H1 (cell line): Measurements from ENCODE around the gene C3orf52. TPM values are rescaled to one million over a fixed set of nuclear protein-coding genes. Genes with fewer than 3 reads are reported as not detected.

Experiments
- ATF3 ChIP-seq: IDR thresholded peaks from 2 replicates; pipeline ENCODE4 v1.6.1; 2011; ENCODE audit warnings: low read depth, mild to moderate bottlenecking, low read length; ENCODE audit not compliant: insufficient read depth
- CHD2 ChIP-seq: IDR thresholded peaks from 2 replicates; pipeline ENCODE4 v1.6.1; 2012; ENCODE audit warnings: low read length, improper control_type of control experiment
- SIX5 ChIP-seq: IDR thresholded peaks from 2 replicates; pipeline ENCODE4 v1.6.1; 2011; ENCODE audit warnings: mild to moderate bottlenecking, low read depth, low read length
- TAF1 ChIP-seq: IDR thresholded peaks from 2 replicates; pipeline ENCODE4 v1.6.1; 2011; ENCODE audit warnings: mild to moderate bottlenecking, low read depth, low read length
- TAF7 ChIP-seq: optimal IDR thresholded peaks from 2 replicates; pipeline ENCODE3; 2011; ENCODE audit warnings: low read depth, mild to moderate bottlenecking, inconsistent platforms, low read length, moderate library complexity, borderline replicate concordance
- YY1 ChIP-seq: IDR thresholded peaks from 2 replicates; pipeline ENCODE4 v1.6.1; 2011; ENCODE audit warnings: low read depth, mild to moderate bottlenecking, low read length
- polyA plus RNA-seq, 7 experiments: library from polyadenylated mRNA; depleted of rRNA in 3 of 7; stranded (reverse) in 5 of 7; unstranded in 2 of 7; fragments of >200 nt in 5 of 7; fragments of 200-250 nt in 2 of 7; gene quantifications; 1 replicate in 5 of 7; 2 replicates in 1 of 7; 4 replicates in 1 of 7; pipeline versions ENCODE4 v1.2.1 to v1.2.3, GENCODE V29; 2011 to 2013; ENCODE audit warnings: missing spikeins in 2 of 7, mixed read lengths in 2 of 7
- total RNA-seq: library from RNA; stranded (reverse); fragmentation: NEBNext Ultra II Directional; extraction: Animal tissue kit (Norgen Biotek cat#: 25700); gene quantifications from 2 replicates; pipeline ENCODE4 v1.2.1, GENCODE V29; 2021

C3orf52 gene
- total and polyA plus RNA-seq, 2 of the 8 experiments (the other 6 are each of a cell fraction or from before 2014, with no cell fraction given) = 9.7 to 13.1 TPM

- TF ChIP-seq TAF7 (no peak), SIX5 (no peak), YY1 (no peak), TAF1 (no peak), ATF3 (no peak), CHD2 (no peak)
- TF ChIP-seq, all 59 proteins: peak for 0
Measured at GRCh38 chr3:112131111-112131510, 44.9 kb downstream of the C3orf52 start (continued).
